HTERT RPE-1 (cell line): Measurements from ENCODE around the gene EXOC3L4.
"Not testable (repeated sequence)": the region's sequence is repeated elsewhere in the genome, so short reads cannot be mapped to it uniquely, and the experiment has no call there.

Experiments used
- in situ Hi-C: fragments of 300-500 bp; cut with MboI; formaldehyde crosslinking; loops from 4 replicates; pipeline ENCODE4 v1.14.3; 2020; ENCODE audit warnings: low sequenced_read_pairs

Gene EXOC3L4

DNA sequence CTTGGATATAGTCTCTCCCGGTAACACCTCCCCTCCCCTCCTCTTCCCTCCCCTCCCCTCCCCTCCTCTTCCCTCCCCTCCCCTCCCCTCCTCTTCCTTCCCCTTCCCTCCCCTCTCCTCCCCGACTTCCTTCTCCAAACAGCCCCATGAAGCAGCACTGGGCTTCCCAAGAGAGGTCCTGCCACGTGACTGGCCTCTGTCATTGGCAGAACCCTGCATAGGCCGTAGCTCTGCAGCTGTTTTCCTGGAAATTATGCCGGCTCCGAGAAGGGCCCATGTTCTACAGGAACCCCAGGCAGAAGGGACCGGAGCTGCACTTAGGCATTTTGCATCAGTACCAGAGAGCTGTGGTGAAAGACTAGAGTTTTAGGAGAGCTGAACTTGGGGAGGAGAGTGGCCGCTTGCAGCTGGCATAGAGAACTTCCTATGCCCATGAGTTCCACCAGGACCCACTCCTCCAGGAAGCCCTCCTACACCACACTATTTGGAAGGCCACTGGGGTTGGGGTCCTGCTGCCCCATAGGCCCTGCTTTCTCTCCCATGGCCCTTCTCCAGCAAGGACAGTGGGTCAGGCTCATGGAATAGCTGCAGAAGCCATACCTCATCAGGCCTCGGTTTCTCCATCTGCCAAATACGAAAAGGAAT lies 23.6 kb downstream of the EXOC3L4 start:
- in situ Hi-C loops = no loop called here

DNA sequence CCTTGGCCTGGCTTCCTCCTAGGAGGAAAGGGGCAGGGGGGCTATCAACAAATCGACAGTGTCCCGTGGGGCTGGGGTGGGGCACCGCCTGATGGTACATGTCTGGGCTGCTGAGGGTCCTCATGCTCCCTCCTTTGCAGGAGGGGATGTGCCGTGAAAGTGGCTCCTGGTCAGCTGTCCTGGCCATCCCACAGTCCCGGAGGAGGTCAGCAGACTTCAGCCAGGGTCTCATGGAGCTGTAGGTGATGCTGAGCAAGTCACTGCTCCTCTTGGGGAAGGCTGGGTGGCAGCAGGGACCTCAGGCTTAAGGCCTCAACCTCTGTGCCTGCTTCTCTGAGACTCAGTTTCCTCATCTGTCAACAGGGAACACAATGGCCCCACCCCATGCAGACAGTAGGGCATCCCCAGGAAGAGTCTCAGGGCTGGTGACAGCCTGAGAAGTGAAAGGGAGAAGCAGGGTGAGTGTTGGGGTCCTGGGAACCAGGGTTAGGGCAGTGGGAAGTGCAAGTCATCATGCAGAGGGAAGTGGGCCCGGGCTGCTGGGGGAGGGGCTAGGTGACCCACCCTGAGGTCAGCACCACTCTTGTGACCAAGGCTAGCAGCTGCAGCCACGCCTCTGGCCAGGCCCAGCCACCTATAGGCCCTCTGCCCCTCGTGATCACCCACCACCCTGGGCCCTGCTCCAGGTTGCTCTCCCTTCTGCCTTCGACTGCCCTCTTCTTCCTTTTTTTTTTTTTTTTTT lies 24.3 kb downstream of the EXOC3L4 start:
- in situ Hi-C loops = no loop called here

DNA sequence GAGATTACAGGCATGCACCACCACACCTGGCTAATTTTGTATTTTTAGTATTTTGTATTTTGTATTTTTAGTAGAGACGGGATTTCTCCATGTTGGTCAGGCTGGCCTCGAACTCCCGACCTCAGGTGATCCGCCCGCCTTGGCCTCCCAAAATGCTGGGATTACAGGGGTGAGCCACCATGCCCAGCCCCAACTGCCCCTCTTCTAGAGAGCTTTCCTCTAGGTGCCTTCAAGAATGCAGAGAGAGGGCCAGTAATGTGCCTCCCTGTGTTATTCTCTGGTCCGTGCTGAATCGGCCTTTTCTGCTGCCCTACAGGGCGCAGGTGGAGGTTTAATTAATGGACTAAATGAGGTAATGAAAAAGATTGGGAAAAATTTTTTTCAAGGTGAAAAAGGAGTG lies 25.0 kb downstream of the EXOC3L4 start:
- in situ Hi-C loops = not testable (repeated sequence)

DNA sequence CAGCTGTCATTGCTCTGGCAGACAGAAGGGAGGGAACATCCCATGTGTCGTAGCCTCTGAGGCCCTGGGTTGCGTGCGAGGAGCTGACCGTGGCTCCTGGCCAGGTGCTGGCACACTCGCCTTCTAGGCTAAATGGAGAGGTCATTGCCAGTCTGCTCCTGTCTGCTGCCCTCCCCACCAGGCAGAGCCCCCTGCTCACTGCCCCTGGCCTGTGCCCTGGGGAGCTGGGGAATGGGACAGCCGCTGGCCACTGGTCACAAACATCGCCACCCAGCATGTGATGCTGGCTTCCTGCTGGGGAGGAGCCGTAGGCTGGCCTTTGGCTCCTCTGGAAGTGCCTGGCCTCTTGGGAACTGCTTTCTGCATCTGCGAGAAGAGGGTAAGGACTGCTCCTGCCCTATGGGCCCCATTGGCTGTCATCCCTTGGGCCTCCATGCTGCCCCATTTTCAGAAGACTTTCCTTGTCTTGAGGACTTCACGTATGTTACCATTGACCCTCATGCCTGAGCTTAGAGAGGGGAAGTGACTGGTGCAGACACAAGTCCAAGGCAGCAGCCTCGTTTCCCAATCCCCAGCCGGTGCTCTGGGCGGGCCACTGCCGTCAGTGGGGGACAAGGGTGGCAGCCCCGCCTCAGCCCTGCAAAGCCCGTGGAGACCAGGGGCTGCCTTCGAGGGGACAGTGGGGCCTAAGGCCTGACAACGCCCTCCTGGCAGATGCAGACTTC lies 26.8 kb downstream of the EXOC3L4 start:
- in situ Hi-C loops = no loop called here

DNA sequence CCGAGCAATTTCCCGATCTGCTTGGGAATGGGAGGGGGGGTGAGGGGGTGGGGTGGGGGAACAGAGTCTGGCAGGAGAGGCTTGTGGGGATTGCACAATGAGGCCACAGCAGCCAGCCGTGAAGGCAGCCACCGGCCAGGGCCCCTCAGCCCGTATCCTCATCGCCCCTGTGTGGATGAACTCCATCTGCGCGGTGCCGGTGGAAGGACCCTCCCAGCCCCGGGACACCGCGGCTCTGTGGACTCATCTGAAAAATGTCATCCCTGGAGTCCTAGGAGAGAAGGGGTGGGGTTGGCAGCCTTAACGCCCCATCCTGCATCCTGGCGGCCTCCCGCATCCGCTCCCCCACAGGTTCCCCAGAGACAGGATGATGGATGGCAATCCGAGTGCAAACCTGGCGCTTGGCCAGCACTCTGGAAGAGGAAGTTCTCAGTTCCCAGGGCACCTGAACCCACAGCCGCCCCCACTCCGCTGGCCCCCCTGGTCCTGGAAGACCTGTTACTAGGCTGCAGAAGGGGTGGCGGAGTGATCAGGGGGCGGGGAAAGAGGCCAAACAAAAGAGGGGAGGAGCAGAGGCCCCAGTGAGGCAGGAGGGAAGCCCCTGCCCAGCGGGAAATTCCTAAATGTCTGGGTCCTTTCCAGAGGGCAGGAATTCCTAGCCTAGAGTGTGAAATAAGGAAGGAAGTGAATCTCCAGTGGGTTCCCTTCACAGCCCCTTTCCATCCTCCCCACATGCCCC lies 27.5 kb downstream of the EXOC3L4 start:
- in situ Hi-C loops = no loop called here

DNA sequence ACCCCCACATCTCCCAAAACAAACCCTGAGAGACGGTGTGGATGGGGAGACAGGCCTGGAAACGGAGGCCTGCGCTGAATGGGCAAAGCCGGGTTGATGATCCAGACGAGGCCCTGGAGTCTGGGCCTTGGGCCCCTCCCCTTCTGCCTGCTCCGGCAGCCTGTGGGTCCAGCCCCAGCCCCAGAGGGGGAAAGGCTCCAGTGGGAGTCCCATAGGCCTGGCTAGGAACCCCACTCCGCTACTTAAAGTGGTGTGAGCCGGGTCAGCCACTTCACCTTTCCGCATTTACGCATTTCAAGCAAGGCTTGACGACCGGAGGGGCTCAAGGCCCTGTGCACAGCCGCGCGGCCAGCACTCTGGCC lies 28.0 kb downstream of the EXOC3L4 start:
- in situ Hi-C loops = no loop called here

DNA sequence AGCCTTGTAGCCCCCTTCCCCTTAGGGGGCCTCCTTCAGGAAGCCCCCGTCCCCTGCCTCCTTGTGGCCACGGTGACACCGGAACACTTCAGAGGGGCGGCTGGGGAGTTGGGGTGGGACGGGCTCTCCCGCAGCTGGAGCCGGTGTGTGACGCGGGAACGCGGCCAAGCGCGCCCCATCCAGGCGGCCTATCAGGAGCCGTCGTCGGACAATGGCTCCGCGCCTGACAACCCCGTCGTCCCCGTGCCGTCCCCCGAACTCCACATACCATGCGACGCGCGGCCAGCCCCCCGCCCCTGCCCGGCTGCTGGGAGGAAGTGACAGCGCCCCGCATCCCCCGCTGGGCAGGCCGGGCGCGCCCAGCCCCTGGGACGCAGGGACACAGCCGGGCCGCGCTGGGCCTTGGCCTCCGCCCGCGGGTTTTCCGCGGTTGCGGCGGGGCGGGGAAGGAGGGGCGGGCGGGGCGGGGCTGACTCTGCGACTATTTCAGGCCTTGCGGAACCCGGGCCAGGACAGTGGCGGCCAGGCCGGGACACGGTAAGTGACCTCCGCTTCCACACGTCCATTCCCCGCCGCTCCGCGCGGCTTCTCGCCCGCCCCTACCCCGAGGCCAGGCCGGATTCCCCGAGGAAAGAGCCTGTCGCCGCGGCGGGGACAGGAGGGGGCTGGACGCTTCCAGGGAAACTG lies 28.6 kb downstream of the EXOC3L4 start, which contains the start of gene TNFAIP2:
TSS of gene TNFAIP2 (plus strand) at position 515 of the 687 bp plus-strand sequence. CDS start 2,997 bp downstream, outside the sequence.
- in situ Hi-C loops = no loop called here

DNA sequence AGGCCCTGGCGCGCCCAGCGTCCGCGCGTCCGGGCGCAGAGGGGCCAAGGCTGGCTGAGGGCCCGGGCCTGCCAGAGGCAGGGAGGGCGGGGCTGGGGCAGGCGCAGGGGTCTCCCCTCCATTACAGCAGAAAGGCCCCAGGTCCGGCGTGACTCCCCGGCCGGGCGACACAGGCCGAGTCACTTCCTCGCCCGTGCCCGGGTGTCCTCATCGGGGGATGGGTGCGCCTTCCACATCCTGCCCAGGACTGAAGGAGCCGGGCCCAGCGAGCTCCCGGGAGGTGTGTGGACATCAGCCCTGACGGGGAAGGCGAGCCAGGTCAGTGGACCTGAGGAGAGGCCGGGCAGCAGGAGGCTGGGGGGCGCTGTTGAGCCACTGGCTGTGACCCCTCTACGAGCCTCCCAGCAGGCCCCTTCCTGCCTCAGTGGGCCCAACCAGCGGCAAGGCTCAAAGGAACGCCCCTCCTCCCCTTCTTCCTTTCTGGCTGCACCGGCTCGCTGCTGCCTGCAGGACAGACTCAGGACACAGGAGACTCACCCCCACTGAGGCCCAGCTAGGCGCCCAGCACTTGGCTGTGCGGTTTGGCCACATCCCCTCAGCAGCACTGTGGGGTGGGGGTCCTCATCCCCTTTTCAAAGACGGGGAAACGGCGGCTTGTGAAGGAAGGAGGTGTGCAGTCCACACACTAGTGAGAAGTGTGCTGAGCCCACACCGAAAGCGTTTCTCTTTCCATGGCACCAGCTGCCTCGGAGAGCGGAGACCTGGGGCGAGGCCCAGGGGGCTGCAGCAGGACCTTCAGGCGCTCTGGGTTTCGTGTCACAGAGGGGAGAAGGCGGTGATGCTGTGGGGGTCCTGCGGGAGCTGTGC lies 29.3 kb downstream of the EXOC3L4 start:
- in situ Hi-C loops = no loop called here

DNA sequence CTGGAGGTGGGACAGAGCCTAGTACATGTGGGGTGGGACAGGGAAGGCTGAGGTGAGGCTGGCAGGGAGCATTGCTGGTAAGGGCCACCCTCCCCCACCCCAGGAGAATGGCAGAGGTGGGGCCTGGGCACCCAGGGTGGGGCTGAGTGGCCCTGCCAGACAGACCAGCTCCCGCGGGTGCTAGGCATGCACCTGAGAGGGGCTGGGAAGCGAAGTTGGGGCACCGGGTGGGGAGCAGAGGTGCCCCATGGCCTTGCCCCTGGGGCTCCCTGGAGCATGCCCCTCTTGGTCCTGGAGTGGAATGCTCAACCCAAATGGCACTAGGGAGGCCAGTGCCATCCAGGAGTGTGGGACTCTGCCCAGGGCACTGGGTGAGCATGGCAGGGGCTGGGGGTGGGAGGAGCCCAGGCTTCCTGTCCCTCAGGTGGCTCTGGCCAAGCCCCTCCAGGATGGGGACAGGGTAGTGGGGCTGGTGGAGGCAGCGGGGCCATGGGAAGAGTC lies 30.0 kb downstream of the EXOC3L4 start:
- in situ Hi-C loops = no loop called here

DNA sequence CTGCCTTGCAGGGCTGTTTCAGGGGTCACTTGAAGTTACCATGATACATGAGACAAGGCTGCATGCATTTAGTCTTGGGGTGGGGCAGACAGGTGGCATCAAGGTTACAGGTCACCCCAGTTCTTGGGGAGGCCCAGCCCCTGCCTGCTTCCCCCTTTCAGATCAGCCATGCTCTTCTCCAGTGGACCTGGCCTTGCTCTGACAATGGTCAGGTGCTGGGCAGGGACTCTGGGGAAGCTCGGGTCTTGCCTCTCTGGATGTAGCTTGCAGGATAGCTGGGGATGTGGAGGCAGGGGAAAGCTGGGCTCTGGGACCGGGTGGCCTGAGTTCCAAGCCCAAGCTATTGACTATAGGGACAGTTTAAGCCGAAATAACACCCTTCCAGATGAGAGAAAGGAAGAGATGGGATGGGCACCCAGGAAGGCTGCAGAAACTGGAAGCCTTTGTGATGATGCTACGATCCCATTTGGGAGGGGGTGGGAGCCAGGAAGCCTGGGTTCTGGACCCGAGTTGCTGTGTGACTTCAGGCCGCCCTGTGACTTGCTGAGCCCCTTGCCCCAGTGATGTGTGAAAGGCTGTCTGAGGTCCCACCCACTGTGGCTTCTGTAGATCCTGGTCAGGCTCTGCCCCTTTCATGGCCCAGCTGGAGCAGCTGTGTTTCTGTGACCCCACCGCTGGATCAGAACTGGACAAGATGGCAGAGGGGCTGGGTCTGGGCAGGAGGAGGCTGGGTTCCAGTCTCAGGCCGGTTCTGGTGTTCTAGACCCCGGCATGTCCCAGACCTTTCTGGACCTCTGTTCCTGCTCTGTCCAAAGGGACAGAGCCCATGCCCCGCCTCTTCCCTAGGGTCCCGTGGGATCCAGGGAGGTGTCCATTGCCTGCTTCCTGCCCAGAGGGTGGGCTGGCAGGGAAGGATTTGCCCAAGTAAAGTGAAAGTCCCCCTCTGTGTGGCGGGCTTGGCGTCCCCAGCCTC lies 30.9 kb downstream of the EXOC3L4 start:
- in situ Hi-C loops = no loop called here

DNA sequence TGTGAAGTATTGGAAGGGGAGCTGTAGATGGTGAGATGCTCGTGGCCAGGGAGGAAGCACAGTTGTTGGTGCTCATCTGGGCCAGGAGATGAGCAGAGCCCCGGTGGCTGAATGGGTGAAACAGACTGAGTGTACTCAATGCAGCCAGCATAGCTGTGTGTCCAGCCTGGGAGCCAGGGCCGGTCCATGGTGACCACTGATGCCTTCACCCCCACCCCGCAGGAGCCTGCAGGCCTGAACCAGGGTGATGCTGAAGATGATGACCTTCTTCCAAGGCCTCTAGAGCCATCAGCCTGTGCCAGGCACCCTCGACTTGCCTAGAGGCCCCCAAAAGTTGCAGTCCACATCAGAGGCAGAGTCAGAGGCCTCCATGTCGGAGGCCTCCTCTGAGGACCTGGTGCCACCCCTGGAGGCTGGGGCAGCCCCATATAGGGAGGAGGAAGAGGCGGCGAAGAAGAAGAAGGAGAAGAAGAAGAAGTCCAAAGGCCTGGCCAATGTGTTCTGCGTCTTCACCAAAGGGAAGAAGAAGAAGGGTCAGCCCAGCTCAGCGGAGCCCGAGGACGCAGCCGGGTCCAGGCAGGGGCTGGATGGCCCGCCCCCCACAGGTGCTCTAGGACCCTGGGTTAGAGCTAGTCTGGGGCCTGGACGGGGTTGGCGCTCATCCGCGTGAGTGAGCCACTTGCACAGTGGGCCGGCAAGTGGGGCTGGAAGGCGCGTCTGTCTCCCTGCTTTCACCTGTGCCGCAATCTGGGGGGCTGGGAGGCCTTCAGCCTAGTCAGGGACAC lies 31.8 kb downstream of the EXOC3L4 start:
- in situ Hi-C loops = no loop called here

DNA sequence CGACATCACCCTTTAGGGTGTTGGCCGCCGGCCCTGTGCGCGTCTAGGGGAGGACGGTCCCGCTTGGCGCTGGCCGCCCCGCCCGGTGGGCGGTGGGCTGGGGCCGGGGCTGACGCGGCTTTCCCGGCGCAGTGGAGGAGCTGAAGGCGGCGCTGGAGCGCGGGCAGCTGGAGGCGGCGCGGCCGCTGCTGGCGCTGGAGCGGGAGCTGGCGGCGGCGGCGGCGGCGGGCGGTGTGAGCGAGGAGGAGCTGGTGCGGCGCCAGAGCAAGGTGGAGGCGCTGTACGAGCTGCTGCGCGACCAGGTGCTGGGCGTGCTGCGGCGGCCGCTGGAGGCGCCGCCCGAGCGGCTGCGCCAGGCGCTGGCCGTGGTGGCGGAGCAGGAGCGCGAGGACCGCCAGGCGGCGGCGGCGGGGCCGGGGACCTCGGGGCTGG lies 32.4 kb downstream of the EXOC3L4 start:
- in situ Hi-C loops = no loop called here

DNA sequence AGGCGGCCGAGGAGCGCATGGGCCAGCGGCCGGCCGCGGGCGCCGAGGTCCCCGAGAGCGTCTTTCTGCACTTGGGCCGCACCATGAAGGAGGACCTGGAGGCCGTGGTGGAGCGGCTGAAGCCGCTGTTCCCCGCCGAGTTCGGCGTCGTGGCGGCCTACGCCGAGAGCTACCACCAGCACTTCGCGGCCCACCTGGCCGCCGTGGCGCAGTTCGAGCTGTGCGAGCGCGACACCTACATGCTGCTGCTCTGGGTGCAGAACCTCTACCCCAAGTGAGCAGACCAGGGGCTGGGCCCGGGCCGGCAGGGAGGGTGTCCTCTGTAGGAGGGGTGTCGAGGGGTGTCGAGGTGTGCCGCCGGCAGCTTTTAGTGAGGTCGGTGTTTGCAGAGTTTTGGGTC lies 32.8 kb downstream of the EXOC3L4 start:
- in situ Hi-C loops = no loop called here

DNA sequence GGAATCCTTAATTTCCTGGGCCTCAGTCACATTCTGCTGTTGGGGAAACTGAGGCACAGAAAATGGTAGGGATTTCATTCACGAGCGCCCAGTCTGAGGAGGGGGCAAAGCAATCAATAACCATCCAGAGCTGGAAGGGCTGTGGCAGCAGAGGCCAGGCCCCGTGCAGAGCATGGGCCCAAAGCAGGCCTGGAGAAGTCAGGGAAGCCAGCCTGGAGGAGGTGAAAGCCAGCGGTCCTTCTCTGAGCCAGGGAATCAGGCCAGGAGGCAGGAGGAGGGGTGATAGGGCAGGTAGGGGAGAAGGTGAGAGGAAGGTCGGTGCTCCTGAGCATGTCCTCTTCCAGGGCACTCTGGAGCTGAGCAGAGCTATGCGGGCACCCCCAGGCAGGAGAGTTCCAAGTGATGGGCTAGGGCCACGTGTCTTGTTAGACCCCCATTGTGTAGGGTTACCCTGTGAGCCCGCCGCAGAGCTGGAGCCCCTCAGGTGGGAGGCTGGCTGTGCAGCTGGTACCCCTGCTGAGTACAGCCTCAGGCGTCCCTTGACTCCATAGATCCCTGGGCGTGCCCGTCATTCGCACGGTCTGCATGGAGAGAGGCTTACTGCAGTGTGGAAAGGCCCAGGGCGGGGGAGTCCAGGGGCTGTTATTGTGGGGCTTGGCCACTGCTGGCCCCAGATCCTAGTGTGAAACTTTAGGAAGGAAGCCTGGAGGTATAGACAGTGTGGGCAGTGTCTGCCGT lies 33.5 kb downstream of the EXOC3L4 start:
- in situ Hi-C loops = no loop called here

DNA sequence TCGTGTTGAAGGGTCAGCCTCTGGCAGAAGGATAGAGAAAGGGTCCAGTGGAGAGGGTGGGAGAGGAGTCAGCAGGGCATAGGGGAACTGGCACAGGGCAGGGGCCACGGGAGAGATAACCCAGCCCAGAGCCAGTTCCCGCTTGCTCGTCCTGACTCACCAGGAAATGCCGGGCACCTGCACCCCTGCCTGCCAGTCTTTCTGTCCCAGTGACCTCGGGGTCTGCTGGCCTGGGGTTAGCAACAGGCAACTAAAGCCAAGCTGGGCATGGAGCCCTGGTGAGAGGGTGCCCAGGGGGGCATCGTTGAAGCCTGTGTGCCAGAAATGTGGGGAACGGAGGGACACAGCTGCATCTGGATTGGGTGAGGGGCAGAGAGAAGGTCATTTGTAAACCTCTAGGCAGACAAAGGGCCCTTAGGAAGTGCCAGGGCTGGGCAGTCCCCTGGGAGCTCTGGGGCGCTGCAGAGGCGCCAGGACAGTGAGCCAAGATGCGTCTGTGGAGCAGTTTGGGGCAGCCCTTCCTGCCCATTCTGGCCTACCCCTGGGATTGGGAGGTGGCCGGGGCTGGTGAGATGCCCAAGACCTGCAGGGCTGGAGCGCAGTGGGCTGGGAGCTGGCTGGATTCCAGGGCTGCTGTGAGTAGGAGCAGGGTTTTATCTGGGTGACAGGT lies 34.2 kb downstream of the EXOC3L4 start:
- in situ Hi-C loops = no loop called here

DNA sequence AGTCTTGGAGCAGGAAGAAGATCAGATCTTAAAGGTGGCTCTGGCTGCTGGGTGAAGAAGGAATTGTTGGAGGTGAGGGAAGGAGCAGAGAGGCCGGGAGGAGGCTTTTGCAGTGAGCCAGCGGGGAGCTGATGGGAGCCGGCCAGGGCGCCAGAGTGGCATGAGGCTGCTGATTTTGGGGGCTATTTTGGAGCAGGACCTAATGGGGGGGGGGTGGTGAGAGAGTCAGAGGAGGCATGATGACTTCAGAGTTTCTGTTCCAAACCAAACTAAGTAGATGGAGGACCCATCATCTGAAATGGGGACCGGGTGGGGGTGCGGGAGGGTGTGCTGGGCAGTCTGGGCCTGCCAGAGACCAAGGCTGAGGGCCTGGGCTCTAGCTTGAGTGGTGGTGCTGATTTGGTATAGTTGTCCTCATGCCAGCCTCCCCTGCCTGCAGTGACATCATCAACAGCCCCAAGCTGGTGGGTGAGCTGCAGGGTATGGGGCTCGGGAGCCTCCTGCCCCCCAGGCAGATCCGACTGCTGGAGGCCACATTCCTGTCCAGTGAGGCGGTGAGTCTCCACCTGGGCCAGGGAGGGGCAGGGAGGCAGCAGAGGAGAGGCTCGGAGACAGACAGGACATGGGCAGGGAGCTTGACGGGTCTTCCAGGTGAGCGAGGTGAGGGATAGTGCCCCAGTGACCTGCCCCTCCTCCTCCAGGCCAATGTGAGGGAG lies 34.9 kb downstream of the EXOC3L4 start:
- in situ Hi-C loops = no loop called here
